Right atrium auricular region (tissue), 2 donors: ENCODE results near the gene NIT2. TPM values are rescaled to one million over a fixed set of nuclear protein-coding genes. Genes with fewer than 3 reads are reported as not detected.

Source experiments
- DNase-seq: peaks from one replicate; pipeline ENCODE4 v3.0.0-alpha.2; 2019; ENCODE audit warnings: low spot score
- H3K27ac ChIP-seq, 2 donors: fragments of 200-600 bp; sonication (generic); 1 replicate in 1 of 2; 2 replicates in 1 of 2; pipeline ENCODE4 v1.5.1; 2016 to 2019
- H3K27me3 ChIP-seq, 2 donors: fragments of 200-600 bp; sonication (generic); one replicate each; pipeline versions ENCODE4 v1.5.1 to v1.6.0; 2017 to 2019
- H3K36me3 ChIP-seq: fragments of 200-600 bp; sonication (generic); one replicate; pipeline ENCODE4 v1.5.1; 2016
- H3K4me1 ChIP-seq, 2 donors: fragments of 200-600 bp; sonication (generic); one replicate each; pipeline versions ENCODE4 v1.5.1 to v1.6.0; 2017 to 2019
- H3K4me3 ChIP-seq, 2 donors: fragments of 200-600 bp; sonication (generic); 1 replicate in 1 of 2; 2 replicates in 1 of 2; pipeline ENCODE4 v1.5.1; 2017 to 2019; ENCODE audit warnings: mild to moderate bottlenecking in 1 of 2, moderate library complexity in 1 of 2
- H3K9me3 ChIP-seq, 2 donors: fragments of 200-600 bp; sonication (generic); one replicate each; pipeline ENCODE4 v1.5.1; 2019
- total RNA-seq, 2 donors: library from RNA; depleted of rRNA; stranded (reverse); fragments of >200 nt; gene quantifications; one replicate each; pipeline ENCODE4 v1.1.0, GENCODE V29; 2016
- TF ChIP-seq, protein P1 (sequence below), 2 donors: fragments of 200-600 bp; sonication (generic); IDR thresholded peaks; one replicate each; pipeline ENCODE4 v1.5.1; 2019; ENCODE audit warnings: antibody characterized with exemption in 2 of 2

NIT2 gene
- total RNA-seq, 2 donors from 2014 or later = 12.3 to 15.4 TPM

DNA sequence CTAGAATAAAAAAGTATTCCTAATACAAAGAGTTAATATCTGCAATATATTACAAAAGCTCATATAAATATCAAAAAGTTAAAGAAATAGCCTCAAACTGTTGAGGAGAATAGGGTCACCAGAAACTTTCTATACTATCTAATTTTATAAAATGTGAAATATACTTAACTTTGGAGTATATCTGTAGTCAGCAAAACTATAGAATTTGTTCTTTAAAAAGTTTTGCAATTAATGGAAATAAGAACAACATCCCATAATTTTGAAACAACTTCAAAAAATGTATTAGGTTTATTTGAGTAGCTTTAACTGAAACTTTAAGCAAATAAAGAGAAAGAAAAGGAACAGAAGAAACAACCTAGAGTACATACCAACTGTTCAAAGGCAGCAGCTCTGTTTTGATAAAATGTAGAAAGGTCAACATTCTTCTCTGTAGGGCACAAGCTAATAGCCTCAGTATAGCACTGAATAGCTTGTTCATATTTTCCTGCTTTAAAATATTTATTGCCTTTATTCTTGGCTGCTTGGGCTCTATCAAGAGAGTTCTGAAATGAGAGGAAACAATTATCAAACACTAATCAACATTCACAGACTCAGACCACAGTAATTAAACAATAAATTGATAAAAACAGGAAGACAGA lies 52.0 kb downstream of the NIT2 start:
- Histone ChIP-seq H3K9me3 (peaks cover 0 to 11% of the 10 kb centered on the region in 2 donors), H3K27me3 (no peaks in the 10 kb centered on the region), H3K4me3 (no peak overlapping the region), H3K36me3 (peaks cover 35% of the 10 kb centered on the region), H3K4me1 (no peaks in the 10 kb centered on the region), H3K27ac (no peak overlapping the region)
- no peak for DNase-seq
- TF ChIP-seq, protein P1, sequence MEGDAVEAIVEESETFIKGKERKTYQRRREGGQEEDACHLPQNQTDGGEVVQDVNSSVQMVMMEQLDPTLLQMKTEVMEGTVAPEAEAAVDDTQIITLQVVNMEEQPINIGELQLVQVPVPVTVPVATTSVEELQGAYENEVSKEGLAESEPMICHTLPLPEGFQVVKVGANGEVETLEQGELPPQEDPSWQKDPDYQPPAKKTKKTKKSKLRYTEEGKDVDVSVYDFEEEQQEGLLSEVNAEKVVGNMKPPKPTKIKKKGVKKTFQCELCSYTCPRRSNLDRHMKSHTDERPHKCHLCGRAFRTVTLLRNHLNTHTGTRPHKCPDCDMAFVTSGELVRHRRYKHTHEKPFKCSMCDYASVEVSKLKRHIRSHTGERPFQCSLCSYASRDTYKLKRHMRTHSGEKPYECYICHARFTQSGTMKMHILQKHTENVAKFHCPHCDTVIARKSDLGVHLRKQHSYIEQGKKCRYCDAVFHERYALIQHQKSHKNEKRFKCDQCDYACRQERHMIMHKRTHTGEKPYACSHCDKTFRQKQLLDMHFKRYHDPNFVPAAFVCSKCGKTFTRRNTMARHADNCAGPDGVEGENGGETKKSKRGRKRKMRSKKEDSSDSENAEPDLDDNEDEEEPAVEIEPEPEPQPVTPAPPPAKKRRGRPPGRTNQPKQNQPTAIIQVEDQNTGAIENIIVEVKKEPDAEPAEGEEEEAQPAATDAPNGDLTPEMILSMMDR (IDR thresholded peaks at IDR 0.05) = no peak

- TF ChIP-seq, protein P1 (IDR thresholded peaks at IDR 0.05) = no peak
- DNase-seq = no peak
- Histone ChIP-seq H3K9me3 (peaks cover 0 to 11% of the 10 kb centered on the region in 2 donors), H3K27ac (no peak overlapping the region), H3K36me3 (peaks cover 17% of the 10 kb centered on the region), H3K4me1 (no peaks in the 10 kb centered on the region), H3K27me3 (no peaks in the 10 kb centered on the region), H3K4me3 (no peak overlapping the region)
Measured at GRCh38 chr3:100389025-100389424, 54.5 kb downstream of the NIT2 start.

GRCh38 chr3:100395679-100396431 lies 61.3 kb downstream of the NIT2 start:
- no peak for DNase-seq
- no peaks in the 10 kb centered on the region for H3K27me3 ChIP-seq
- no peaks in the 10 kb centered on the region for H3K9me3 ChIP-seq
- no peak overlapping the region for H3K27ac ChIP-seq
- peaks cover 0 to 40% of the 10 kb centered on the region in 2 donors for H3K4me1 ChIP-seq
- TF ChIP-seq, protein P1 (IDR thresholded peaks at IDR 0.05) = no peak
- no peaks in the 10 kb centered on the region for H3K36me3 ChIP-seq
- H3K4me3 ChIP-seq = no peak overlapping the region

DNA sequence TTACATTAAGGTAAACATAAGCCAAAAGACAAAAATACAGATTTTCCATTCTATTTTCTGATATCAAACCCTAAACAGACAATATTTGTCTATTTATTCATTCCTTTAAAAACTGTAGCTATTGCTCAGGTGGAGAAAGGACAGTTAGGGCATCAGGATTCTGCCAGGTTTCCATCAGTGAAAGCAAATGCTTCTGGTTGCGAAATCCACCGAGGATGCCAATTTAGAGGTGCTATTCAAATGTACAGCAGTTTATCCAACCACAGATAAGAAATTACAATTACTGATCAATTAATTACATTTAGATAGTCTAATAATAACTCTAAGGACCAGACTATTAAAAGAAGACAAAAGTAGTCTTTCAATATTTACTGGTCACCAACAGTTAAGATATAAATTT lies 62.4 kb downstream of the NIT2 start:
- H3K9me3 ChIP-seq = no peaks in the 10 kb centered on the region
- TF ChIP-seq, protein P1 (IDR thresholded peaks at IDR 0.05) = no peak
- no peaks in the 10 kb centered on the region for H3K36me3 ChIP-seq
- no peak overlapping the region for H3K4me3 ChIP-seq
- no peaks in the 10 kb centered on the region for H3K27me3 ChIP-seq
- H3K27ac ChIP-seq = peak overlapping the region in 1 of 2 donors; percentile 17
- H3K4me1 ChIP-seq = peaks cover 0 to 41% of the 10 kb centered on the region in 2 donors
- DNase-seq = no peak

DNA sequence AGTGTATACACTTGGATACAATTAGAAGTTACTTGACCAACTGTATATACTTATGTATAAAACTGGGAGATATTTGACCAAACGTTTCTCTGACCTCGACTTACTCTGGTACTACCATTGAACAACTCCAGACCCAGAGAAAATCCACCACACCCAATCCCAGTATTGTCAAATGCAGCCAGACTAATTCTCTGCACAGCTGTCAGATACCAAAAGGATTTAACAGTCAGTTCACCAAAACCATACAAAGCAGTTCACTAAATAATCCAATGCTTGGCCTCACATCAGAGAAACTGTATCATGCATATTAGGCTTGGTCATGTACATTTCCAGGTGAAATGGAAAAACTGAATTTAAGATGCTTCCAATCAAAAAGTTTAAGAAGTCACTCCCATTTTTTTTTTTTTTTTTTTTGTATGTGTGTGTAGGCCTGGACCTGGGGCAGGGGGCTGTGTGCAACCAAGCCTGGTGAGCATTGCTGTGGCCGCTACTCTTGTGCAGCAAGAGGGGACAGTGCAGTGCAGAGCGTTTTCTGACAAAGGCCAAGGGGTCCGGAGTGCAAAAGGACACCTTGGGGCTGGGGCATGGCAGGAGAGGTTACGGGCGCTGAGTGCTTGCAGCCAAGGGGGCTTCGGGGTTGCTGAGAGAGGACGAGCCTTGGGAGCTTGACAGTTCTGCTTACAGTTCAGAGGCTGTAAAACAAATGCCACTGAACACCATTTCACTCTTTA lies 64.9 kb downstream of the NIT2 start:
- peak overlapping the region; percentile 83 to 88 for H3K4me3 ChIP-seq
- H3K9me3 ChIP-seq = no peaks in the 10 kb centered on the region
- no peak for DNase-seq
- H3K4me1 ChIP-seq = peaks cover 0 to 58% of the 10 kb centered on the region in 2 donors
- no peaks in the 10 kb centered on the region for H3K27me3 ChIP-seq
- H3K36me3 ChIP-seq = no peaks in the 10 kb centered on the region
- TF ChIP-seq, protein P1 (IDR thresholded peaks at IDR 0.05) = no peak
- H3K27ac ChIP-seq = peak overlapping the region in 1 of 2 donors; percentile 91
